IPS-18c (cell line): ENCODE data around the gene TMEM208.
A peak's percentile ranks its signal among the peaks of the same experiment; 100 is the strongest.

ENCODE experiments used
- H3K4me3 ChIP-seq: 2 replicates; pipeline ENCODE4 v1.7.0; 2013; ENCODE audit warnings: low read depth, mild to moderate bottlenecking, low read length, moderate library complexity; ENCODE audit not compliant: insufficient read depth
- H3K9me3 ChIP-seq: one replicate; pipeline ENCODE4 v1.6.1; 2013; ENCODE audit warnings: mild to moderate bottlenecking, low read length, moderate library complexity; ENCODE audit not compliant: control insufficient read depth, insufficient read depth

Gene TMEM208

GRCh38 chr16:67190041-67190440, 36.9 kb upstream of the TMEM208 start, which contains the start of gene EXOC3L1:
TSS of gene EXOC3L1 (minus strand) at chr16:67190136. CDS start at chr16:67189676, 460 bp downstream.
- Histone ChIP-seq H3K9me3 (no peaks in the 10 kb centered on the region), H3K4me3 (no peak within 1 kb of the TSS)

- Histone ChIP-seq H3K9me3 (no peaks in the 10 kb centered on the region), H3K4me3 (no peak overlapping the region)
Measured at GRCh38 chr16:67190448-67191399, 36.2 kb upstream of the TMEM208 start.

- peak overlapping the region; percentile 28; the same call in 1 of the 2 replicates for H3K4me3 ChIP-seq
- H3K9me3 ChIP-seq = no peaks in the 10 kb centered on the region
Measured at GRCh38 chr16:67191411-67191994, 35.4 kb upstream of the TMEM208 start.

- no peaks in the 10 kb centered on the region for H3K9me3 ChIP-seq
- peak within 1 kb of the TSS; percentile 88 for H3K4me3 ChIP-seq
Measured at GRCh38 chr16:67191995-67192681, 34.8 kb upstream of the TMEM208 start, which contains the start of gene E2F4. TSS of gene E2F4 (plus strand) at chr16:67192155. CDS start at chr16:67192228, 73 bp downstream.

GRCh38 chr16:67192781-67193361, 34.1 kb upstream of the TMEM208 start:
- H3K4me3 ChIP-seq = peak overlapping the region; percentile 88
- no peaks in the 10 kb centered on the region for H3K9me3 ChIP-seq

- Histone ChIP-seq H3K9me3 (no peaks in the 10 kb centered on the region), H3K4me3 (no peak overlapping the region; the same call in 1 of the 2 replicates)
Measured at GRCh38 chr16:67193536-67193935, 33.4 kb upstream of the TMEM208 start.

GRCh38 chr16:67194260-67194659, 32.7 kb upstream of the TMEM208 start:
- H3K9me3 ChIP-seq = no peaks in the 10 kb centered on the region
- H3K4me3 ChIP-seq = no peak overlapping the region

- no peak overlapping the region for H3K4me3 ChIP-seq
Measured at GRCh38 chr16:67195676-67196075, 31.3 kb upstream of the TMEM208 start.

GRCh38 chr16:67196881-67197280, 30.0 kb upstream of the TMEM208 start:
- Histone ChIP-seq H3K9me3 (peaks cover 2% of the 10 kb centered on the region), H3K4me3 (no peak overlapping the region)

More at GRCh38 chr16:67195676-67196075, 31.3 kb upstream of the TMEM208 start:
- H3K9me3 ChIP-seq = no peaks in the 10 kb centered on the region

- Histone ChIP-seq H3K9me3 (peaks cover 2% of the 10 kb centered on the region), H3K4me3 (no peak overlapping the region)
Measured at GRCh38 chr16:67197704-67198103, 29.2 kb upstream of the TMEM208 start.

GRCh38 chr16:67198238-67198734, 28.6 kb upstream of the TMEM208 start:
- no peak overlapping the region for H3K4me3 ChIP-seq
- H3K9me3 ChIP-seq = peaks cover 2% of the 10 kb centered on the region

GRCh38 chr16:67199011-67199807, 27.7 kb upstream of the TMEM208 start, which contains the start of gene ELMO3:
TSS of gene ELMO3 (plus strand) at chr16:67199131. CDS start at chr16:67199327, 196 bp downstream.
- peak within 1 kb of the TSS; percentile 72 for H3K4me3 ChIP-seq
- peaks cover 2% of the 10 kb centered on the region for H3K9me3 ChIP-seq

- Histone ChIP-seq H3K4me3 (peak overlapping the region; percentile 70), H3K9me3 (peaks cover 2% of the 10 kb centered on the region)
Measured at GRCh38 chr16:67199808-67200198, 27.1 kb upstream of the TMEM208 start.

- no peak overlapping the region for H3K4me3 ChIP-seq
- peaks cover 2% of the 10 kb centered on the region for H3K9me3 ChIP-seq
Measured at GRCh38 chr16:67200491-67200890, 26.4 kb upstream of the TMEM208 start.

- H3K4me3 ChIP-seq = no peak overlapping the region
- H3K9me3 ChIP-seq = peaks cover 2% of the 10 kb centered on the region
Measured at GRCh38 chr16:67201411-67202345, 25.3 kb upstream of the TMEM208 start.
